ENCODE measurements around the gene AZU1.
A peak's percentile ranks its signal among the peaks of the same experiment; 100 is the strongest.

Gene AZU1

GRCh38 chr19:863315-863620 lies 35.6 kb downstream of the AZU1 start:
- Histone ChIP-seq H3K36me3 (ENCODE audit: insufficient read depth, low read length) (no peaks in the 10 kb centered on the region; the same call in 1 of the 2 replicates), H3K4me1 (ENCODE audit: insufficient read depth, low read length, poor library complexity, severe bottlenecking) (no peaks in the 10 kb centered on the region), H3K9me3 (ENCODE audit: insufficient read depth, low read depth, low read length) (no peaks in the 10 kb centered on the region), H3K9ac (ENCODE audit: low read depth, low read length, poor library complexity, severe bottlenecking) (no peak overlapping the region), H3K9me2 (replicated peaks; ENCODE audit: low read depth, low read length) (no peaks in the 10 kb centered on the region), H3K27me3 (ENCODE audit: insufficient read depth, low read length, poor library complexity, severe bottlenecking) (no peaks in the 10 kb centered on the region), H3F3A (ENCODE audit: low read depth) (no peaks in the 10 kb centered on the region), H3K79me2 (ENCODE audit: insufficient read depth, low read length) (no peaks in the 10 kb centered on the region), H3K4me2 (ENCODE audit: low read depth, low read length, poor library complexity, severe bottlenecking) (peak overlapping the region; percentile 48), H2AFZ (ENCODE audit: low read length) (no peak overlapping the region), H3K4me3 (ENCODE audit: low read length, poor library complexity, severe bottlenecking) (peak overlapping the region; percentile 55), H4K20me1 (ENCODE audit: insufficient read depth, low read length, poor library complexity, severe bottlenecking) (no peaks in the 10 kb centered on the region)
- no peak for TF ChIP-seq EZH2phosphoT487 (IDR thresholded peaks at IDR 0.05; ENCODE audit: borderline replicate concordance)
- TF ChIP-seq, protein P1, sequence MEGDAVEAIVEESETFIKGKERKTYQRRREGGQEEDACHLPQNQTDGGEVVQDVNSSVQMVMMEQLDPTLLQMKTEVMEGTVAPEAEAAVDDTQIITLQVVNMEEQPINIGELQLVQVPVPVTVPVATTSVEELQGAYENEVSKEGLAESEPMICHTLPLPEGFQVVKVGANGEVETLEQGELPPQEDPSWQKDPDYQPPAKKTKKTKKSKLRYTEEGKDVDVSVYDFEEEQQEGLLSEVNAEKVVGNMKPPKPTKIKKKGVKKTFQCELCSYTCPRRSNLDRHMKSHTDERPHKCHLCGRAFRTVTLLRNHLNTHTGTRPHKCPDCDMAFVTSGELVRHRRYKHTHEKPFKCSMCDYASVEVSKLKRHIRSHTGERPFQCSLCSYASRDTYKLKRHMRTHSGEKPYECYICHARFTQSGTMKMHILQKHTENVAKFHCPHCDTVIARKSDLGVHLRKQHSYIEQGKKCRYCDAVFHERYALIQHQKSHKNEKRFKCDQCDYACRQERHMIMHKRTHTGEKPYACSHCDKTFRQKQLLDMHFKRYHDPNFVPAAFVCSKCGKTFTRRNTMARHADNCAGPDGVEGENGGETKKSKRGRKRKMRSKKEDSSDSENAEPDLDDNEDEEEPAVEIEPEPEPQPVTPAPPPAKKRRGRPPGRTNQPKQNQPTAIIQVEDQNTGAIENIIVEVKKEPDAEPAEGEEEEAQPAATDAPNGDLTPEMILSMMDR (conservative IDR thresholded peaks at IDR 0.05; ENCODE audit: low read length): no peak

- H3K9me2 ChIP-seq (replicated peaks; ENCODE audit: low read depth, low read length): no peaks in the 10 kb centered on the region
- no peaks in the 10 kb centered on the region; the same call in 1 of the 2 replicates for H3K36me3 ChIP-seq (ENCODE audit: insufficient read depth, low read length)
- no peaks in the 10 kb centered on the region for H3K9me3 ChIP-seq (ENCODE audit: insufficient read depth, low read depth, low read length)
- no peaks in the 10 kb centered on the region for H3F3A ChIP-seq (ENCODE audit: low read depth)
- H3K4me2 ChIP-seq (ENCODE audit: low read depth, low read length, poor library complexity, severe bottlenecking): no peak overlapping the region
- no peak overlapping the region for H3K4me3 ChIP-seq (ENCODE audit: low read length, poor library complexity, severe bottlenecking)
- H2AFZ ChIP-seq (ENCODE audit: low read length): no peak overlapping the region
- no peaks in the 10 kb centered on the region for H3K4me1 ChIP-seq (ENCODE audit: insufficient read depth, low read length, poor library complexity, severe bottlenecking)
- H3K79me2 ChIP-seq (ENCODE audit: insufficient read depth, low read length): no peaks in the 10 kb centered on the region
- no peak overlapping the region for H3K9ac ChIP-seq (ENCODE audit: low read depth, low read length, poor library complexity, severe bottlenecking)
- no peaks in the 10 kb centered on the region for H3K27me3 ChIP-seq (ENCODE audit: insufficient read depth, low read length, poor library complexity, severe bottlenecking)
- TF ChIP-seq, protein P1 (conservative IDR thresholded peaks at IDR 0.05; ENCODE audit: low read length): no peak
- no peak for TF ChIP-seq EZH2phosphoT487 (IDR thresholded peaks at IDR 0.05; ENCODE audit: borderline replicate concordance)
- no peaks in the 10 kb centered on the region for H4K20me1 ChIP-seq (ENCODE audit: insufficient read depth, low read length, poor library complexity, severe bottlenecking)
Measured at GRCh38 chr19:866769-867300, 39.2 kb downstream of the AZU1 start.

DNA sequence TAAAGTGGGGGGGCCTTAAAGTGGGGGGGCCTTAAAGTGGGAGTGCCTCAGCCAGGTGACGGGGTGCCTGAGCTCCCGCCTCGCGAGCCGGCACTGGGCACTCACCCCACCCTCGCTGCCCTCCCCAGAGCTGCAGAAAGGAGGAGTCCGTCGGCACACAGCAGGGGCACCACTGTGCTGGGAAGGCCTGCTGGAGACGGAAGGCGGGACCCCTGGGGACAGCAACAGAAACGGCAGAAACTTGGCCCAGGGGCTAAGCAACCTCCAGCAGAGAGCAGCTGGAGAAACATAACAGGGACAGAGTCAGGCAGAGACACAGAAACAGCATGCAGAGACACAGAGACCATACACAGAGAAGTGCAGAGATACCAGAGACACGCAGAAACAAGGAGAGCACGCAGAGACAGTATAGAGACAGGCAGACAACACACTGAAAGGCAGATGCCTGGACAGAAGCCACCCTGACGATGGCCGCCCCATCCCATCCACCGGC lies 39.7 kb downstream of the AZU1 start:
- no peak overlapping the region for H2AFZ ChIP-seq (ENCODE audit: low read length)

More for the DNA sequence above, 39.7 kb downstream of the AZU1 start:
- no peaks in the 10 kb centered on the region for H3K9me3 ChIP-seq (ENCODE audit: insufficient read depth, low read depth, low read length)
- no peaks in the 10 kb centered on the region for H4K20me1 ChIP-seq (ENCODE audit: insufficient read depth, low read length, poor library complexity, severe bottlenecking)
- H3K9me2 ChIP-seq (replicated peaks; ENCODE audit: low read depth, low read length): no peaks in the 10 kb centered on the region
- H3K27me3 ChIP-seq (ENCODE audit: insufficient read depth, low read length, poor library complexity, severe bottlenecking): no peaks in the 10 kb centered on the region
- H3K79me2 ChIP-seq (ENCODE audit: insufficient read depth, low read length): no peaks in the 10 kb centered on the region
- H3K36me3 ChIP-seq (ENCODE audit: insufficient read depth, low read length): no peaks in the 10 kb centered on the region; the same call in 1 of the 2 replicates
- H3K4me3 ChIP-seq (ENCODE audit: low read length, poor library complexity, severe bottlenecking): no peak overlapping the region
- H3K4me1 ChIP-seq (ENCODE audit: insufficient read depth, low read length, poor library complexity, severe bottlenecking): no peaks in the 10 kb centered on the region
- no peaks in the 10 kb centered on the region; the same call in 1 of the 2 replicates for H3F3A ChIP-seq (ENCODE audit: low read depth)
- no peak overlapping the region for H3K4me2 ChIP-seq (ENCODE audit: low read depth, low read length, poor library complexity, severe bottlenecking)
- TF ChIP-seq EZH2phosphoT487 (IDR thresholded peaks at IDR 0.05; ENCODE audit: borderline replicate concordance): no peak
- TF ChIP-seq, protein P1 (conservative IDR thresholded peaks at IDR 0.05; ENCODE audit: low read length): no peak
- no peak overlapping the region for H3K9ac ChIP-seq (ENCODE audit: low read depth, low read length, poor library complexity, severe bottlenecking)

All from Loucy (cell line).